ENCODE measurements around the gene VWC2L. TPM values are rescaled to one million over a fixed set of nuclear protein-coding genes. Genes with fewer than 3 reads are reported as not detected.

Gene VWC2L
- total RNA-seq (2022; extraction: Qiagen RNA extraction; ENCODE audit: low read depth): not detected in 5 replicates

DNA sequence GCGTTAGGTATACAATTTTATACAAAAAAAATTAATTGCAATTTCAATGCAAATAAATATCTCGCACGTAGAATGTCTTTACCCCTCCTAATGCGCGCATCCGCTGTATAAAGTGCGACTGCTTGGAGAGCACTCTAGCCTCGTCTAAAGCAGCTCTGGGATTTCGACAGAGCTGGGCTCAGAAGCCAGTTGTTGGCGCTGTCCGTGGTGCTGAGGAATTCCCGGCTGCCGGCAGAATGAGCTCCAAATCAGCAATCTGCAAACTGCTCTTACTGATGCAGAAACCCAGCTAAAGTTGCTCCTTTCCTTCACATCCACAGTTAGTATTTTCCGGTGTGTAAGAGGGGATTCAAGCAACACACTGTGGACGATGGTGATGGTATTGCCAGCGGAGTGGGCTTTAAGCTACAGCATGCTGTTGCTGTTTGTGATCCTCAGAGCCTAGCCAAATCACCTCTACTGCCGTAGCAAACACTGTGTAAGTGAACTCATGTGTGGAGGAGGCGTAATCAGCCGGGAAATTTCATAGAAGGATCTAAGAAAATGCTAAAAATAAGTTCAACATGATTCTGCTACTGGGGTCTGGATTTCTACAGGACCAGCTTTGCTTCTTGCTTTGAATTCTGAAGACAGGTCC lies at the start of gene VWC2L:
VWC2L (plus strand) TSS at position 137 of the 637 bp plus-strand sequence. CDS start 3,140 bp downstream, outside the sequence.

All from A549 treated with DMSO at 1 μM for 4 hours (cell line).